ENCODE measurements around the gene SCAMP4. TPM values are rescaled to one million over a fixed set of nuclear protein-coding genes. Genes with fewer than 3 reads are reported as not detected.

SCAMP4 gene
- total RNA-seq, 1 experiment from 2014 or later, result 48.7 TPM

DNA sequence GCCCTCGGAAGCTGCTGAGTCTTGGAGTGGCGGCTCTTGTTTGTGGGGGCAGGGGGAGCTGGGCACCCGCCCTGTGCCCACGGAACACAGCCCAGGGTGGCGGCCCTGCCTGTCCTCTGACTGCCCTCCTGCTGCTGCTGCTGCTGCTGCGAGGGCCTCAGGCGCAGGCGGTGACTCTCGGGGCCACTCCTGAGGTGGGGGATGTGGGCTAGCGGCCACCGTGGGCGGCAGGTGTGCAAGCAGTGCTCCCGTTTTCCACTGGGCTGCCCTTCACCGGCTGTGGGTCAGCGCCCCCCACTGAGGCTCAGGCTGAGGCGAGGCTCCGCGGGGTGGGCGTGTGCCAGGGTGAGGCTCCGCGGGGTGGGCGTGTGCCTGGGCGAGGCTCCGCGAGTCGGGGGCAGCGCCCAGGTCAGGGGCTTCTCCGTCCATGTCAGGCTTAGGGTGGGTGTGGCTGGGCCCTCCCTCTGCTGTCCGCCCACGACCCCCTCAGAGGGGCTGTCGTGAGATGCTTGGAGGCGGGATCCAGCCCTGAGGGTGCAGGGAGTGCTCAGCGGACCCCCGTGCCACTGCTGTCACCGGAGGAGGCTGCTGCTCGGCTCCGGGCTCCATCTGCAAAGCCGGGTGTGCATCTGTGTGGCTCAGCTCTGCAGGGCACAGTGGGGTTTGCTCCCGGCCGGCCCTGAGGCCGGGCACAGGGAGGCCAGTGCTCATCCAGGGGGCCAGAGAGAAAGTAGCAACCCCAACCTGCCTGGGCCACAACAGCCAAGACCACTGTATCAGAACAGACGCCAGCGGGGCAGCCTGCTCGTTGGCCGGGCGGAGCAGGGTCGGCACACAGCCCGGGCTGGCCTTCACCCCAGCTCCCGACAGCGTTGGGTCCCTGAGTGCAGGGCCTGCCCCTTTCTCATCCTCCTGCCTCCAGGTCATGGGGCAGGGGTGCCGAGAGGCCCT lies 50.2 kb downstream of the SCAMP4 start:
- Mint-ChIP-seq H3K36me3 (ENCODE audit: insufficient read depth, unreplicated experiment) (peaks cover 22% of the 10 kb centered on the region), H3K4me3 (ENCODE audit: unreplicated experiment) (no peak overlapping the region), H3K27ac (ENCODE audit: low read depth, unreplicated experiment) (no peak overlapping the region), H3K4me1 (ENCODE audit: insufficient read depth, unreplicated experiment) (no peaks in the 10 kb centered on the region), H3K27me3 (ENCODE audit: insufficient read depth, unreplicated experiment) (no peaks in the 10 kb centered on the region), H3K9me3 (ENCODE audit: unreplicated experiment) (no peaks in the 10 kb centered on the region)
- intact Hi-C loops (cut with micrococcal nuclease), result no loop called here
- POLR2A ChIA-PET, result no interaction called here
- DNase-seq (ENCODE audit: unreplicated experiment), result no peak
- CTCF ChIA-PET, result no interaction called here
- TF ChIP-seq, protein P1, sequence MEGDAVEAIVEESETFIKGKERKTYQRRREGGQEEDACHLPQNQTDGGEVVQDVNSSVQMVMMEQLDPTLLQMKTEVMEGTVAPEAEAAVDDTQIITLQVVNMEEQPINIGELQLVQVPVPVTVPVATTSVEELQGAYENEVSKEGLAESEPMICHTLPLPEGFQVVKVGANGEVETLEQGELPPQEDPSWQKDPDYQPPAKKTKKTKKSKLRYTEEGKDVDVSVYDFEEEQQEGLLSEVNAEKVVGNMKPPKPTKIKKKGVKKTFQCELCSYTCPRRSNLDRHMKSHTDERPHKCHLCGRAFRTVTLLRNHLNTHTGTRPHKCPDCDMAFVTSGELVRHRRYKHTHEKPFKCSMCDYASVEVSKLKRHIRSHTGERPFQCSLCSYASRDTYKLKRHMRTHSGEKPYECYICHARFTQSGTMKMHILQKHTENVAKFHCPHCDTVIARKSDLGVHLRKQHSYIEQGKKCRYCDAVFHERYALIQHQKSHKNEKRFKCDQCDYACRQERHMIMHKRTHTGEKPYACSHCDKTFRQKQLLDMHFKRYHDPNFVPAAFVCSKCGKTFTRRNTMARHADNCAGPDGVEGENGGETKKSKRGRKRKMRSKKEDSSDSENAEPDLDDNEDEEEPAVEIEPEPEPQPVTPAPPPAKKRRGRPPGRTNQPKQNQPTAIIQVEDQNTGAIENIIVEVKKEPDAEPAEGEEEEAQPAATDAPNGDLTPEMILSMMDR (IDR thresholded peaks at IDR 0.05; ENCODE audit: unreplicated experiment), result no peak
- no TSS peak for BruUV-seq (replicated peaks)

DNA sequence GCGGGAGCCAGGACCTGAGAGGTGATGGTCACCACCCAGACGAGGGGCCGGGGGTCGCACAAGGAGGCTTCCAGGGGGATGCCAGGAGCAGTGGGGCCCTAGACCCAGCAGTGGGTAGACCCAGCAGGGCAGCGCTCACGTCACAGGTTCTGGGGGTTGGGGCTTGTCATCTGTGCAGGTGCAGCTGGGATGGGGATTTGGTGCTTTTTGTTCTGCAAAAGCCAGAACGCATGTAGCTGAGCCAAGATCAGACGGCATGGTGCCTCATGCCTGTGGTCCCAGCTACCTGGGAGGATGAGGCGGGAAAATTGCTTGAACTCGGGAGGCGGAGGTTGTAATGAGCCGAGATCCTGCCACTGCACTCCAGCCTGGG lies 50.9 kb downstream of the SCAMP4 start:
- BruUV-seq (replicated peaks), result no TSS peak
- no peak overlapping the region for H3K27ac Mint-ChIP-seq (ENCODE audit: low read depth, unreplicated experiment)
- DNase-seq (ENCODE audit: unreplicated experiment), result no peak

DNA sequence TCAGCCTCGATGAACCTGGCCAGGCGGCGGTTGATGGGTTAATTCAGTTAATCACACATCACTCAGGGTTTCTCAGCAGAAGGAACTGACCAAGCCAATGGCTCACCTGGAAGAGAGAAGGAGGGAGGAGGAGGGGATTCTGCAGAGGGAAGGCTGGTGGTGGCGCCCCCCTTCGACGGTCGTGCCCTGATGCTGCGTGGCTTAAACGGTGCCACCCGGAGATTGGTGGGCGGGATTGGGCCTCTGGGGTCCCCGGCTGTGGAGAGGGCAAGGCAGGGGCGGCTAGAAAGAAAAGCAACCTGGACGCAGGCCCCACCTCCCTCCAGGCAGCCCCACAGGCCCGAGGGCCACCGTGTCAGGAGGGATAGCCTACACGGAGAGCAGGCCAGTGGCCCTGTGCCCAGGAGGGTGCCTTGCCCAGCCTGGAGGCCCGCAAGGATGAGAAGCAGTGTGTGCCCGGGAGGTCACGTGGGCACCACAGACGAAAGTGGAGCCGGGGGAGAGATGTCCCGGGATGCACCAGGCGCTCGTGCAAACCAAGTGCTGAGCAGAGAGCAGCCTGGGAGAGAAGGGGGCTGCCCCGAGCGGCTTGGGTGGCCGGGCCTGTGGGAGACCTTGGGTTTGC lies 51.8 kb downstream of the SCAMP4 start:
- H3K9me3 Mint-ChIP-seq (ENCODE audit: unreplicated experiment), result no peaks in the 10 kb centered on the region
- H3K27ac Mint-ChIP-seq (ENCODE audit: low read depth, unreplicated experiment), result no peak overlapping the region
- TF ChIP-seq, protein P1 (IDR thresholded peaks at IDR 0.05; ENCODE audit: unreplicated experiment), result no peak
- H3K4me1 Mint-ChIP-seq (ENCODE audit: insufficient read depth, unreplicated experiment), result no peaks in the 10 kb centered on the region
- peaks cover 24% of the 10 kb centered on the region for H3K36me3 Mint-ChIP-seq (ENCODE audit: insufficient read depth, unreplicated experiment)
- CTCF ChIA-PET, result no interaction called here
- BruUV-seq (replicated peaks), result no TSS peak
- H3K4me3 Mint-ChIP-seq (ENCODE audit: unreplicated experiment), result no peak overlapping the region
- no peaks in the 10 kb centered on the region for H3K27me3 Mint-ChIP-seq (ENCODE audit: insufficient read depth, unreplicated experiment)
- POLR2A ChIA-PET, result no interaction called here
- no peak for DNase-seq (ENCODE audit: unreplicated experiment)
- intact Hi-C loops (cut with micrococcal nuclease), result no loop called here

More for the DNA sequence above, 50.9 kb downstream of the SCAMP4 start:
- Mint-ChIP-seq H3K27me3 (ENCODE audit: insufficient read depth, unreplicated experiment) (no peaks in the 10 kb centered on the region), H3K9me3 (ENCODE audit: unreplicated experiment) (no peaks in the 10 kb centered on the region), H3K36me3 (ENCODE audit: insufficient read depth, unreplicated experiment) (peaks cover 21% of the 10 kb centered on the region), H3K4me3 (ENCODE audit: unreplicated experiment) (no peak overlapping the region), H3K4me1 (ENCODE audit: insufficient read depth, unreplicated experiment) (no peaks in the 10 kb centered on the region)
- ChIA-PET POLR2A (no interaction called here), CTCF (no interaction called here)
- TF ChIP-seq, protein P1 (IDR thresholded peaks at IDR 0.05; ENCODE audit: unreplicated experiment), result no peak
- intact Hi-C loops (cut with micrococcal nuclease), result no loop called here

DNA sequence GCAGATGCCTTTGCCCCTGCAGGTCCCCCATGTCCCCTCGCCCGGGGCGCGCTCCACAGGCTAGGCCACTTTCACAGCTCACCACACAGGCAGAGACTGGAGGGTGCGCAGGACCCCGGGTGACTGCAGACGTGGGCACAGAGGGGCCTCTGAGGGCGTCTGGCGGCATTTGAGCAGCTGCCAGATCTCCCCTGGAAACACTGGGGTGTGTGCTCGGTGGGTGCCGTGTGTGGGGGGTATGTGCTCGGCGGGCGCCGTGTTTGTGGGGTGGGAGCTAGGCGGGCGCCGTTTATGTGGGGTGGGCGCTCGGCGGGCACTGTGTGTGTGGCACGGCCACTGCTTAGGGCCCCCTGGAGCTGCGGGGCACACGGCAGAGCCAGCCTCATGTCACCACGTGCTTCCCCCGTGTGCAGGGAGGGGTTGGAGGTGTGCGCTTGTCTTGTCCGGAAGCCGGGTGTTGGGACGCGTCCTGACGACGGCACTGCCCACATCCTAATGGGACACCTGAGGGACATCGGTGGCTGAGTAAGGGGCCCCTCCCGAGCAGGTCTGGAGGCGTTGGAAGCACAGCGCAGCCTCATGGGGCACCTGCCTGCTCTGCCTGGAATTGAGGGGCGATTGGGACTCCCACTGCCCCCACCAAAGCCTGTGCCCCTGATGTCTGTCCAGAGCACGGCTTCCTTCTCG lies 52.5 kb downstream of the SCAMP4 start:
- H3K36me3 Mint-ChIP-seq (ENCODE audit: insufficient read depth, unreplicated experiment), result peaks cover 24% of the 10 kb centered on the region
- H3K27me3 Mint-ChIP-seq (ENCODE audit: insufficient read depth, unreplicated experiment), result no peaks in the 10 kb centered on the region
- DNase-seq (ENCODE audit: unreplicated experiment), result no peak
- BruUV-seq (replicated peaks), result no TSS peak
- CTCF ChIA-PET, result no interaction called here
- intact Hi-C loops (cut with micrococcal nuclease), result no loop called here
- POLR2A ChIA-PET, result no interaction called here
- no peak overlapping the region for H3K4me3 Mint-ChIP-seq (ENCODE audit: unreplicated experiment)
- TF ChIP-seq, protein P1 (IDR thresholded peaks at IDR 0.05; ENCODE audit: unreplicated experiment), result no peak
- no peaks in the 10 kb centered on the region for H3K9me3 Mint-ChIP-seq (ENCODE audit: unreplicated experiment)
- H3K4me1 Mint-ChIP-seq (ENCODE audit: insufficient read depth, unreplicated experiment), result no peaks in the 10 kb centered on the region
- no peak overlapping the region for H3K27ac Mint-ChIP-seq (ENCODE audit: low read depth, unreplicated experiment)

Measured in MCF 10A (cell line).